ENCODE results near the gene TCF25. TPM values are rescaled to one million over a fixed set of nuclear protein-coding genes. Genes with fewer than 3 reads are reported as not detected.

Gene TCF25
- total RNA-seq, 1 donor from 2014 or later: 323 TPM

- no peak for DNase-seq (ENCODE audit: low spot score in 2 of 2, unreplicated experiment in 2 of 2)
- Mint-ChIP-seq H3K27me3 (ENCODE audit: low read depth) (no peaks in the 10 kb centered on the region), H3K27ac (no peak overlapping the region), H3K4me3 (no peak overlapping the region), H3K9me3 (no peaks in the 10 kb centered on the region), H3K36me3 (peaks cover 26% of the 10 kb centered on the region), H3K4me1 (peaks cover 13% of the 10 kb centered on the region)
- TF ChIP-seq CTCF (IDR thresholded peaks at IDR 0.05; ENCODE audit: unreplicated experiment): no peak
These were observed 8.0 kb downstream of the TCF25 start for GRCh38 chr16:89881368-89881730.

- H3K36me3 Mint-ChIP-seq: peaks cover 34% of the 10 kb centered on the region
These were observed 10.1 kb downstream of the TCF25 start for GRCh38 chr16:89883346-89884040.

GRCh38 chr16:89884041-89884421 is 10.6 kb downstream of the TCF25 start:
- Mint-ChIP-seq H3K4me3 (no peak overlapping the region), H3K36me3 (peaks cover 30% of the 10 kb centered on the region)
- TF ChIP-seq CTCF (IDR thresholded peaks at IDR 0.05; ENCODE audit: unreplicated experiment): no peak

More at GRCh38 chr16:89883346-89884040, 10.1 kb downstream of the TCF25 start:
- peak overlapping the region; percentile 56 for H3K27ac Mint-ChIP-seq
- peaks cover 13% of the 10 kb centered on the region for H3K4me1 Mint-ChIP-seq
- no peak for DNase-seq (ENCODE audit: low spot score in 2 of 2, unreplicated experiment in 2 of 2)
- H3K27me3 Mint-ChIP-seq (ENCODE audit: low read depth): no peaks in the 10 kb centered on the region
- no peak overlapping the region for H3K4me3 Mint-ChIP-seq
- H3K9me3 Mint-ChIP-seq: no peaks in the 10 kb centered on the region
- TF ChIP-seq CTCF (IDR thresholded peaks at IDR 0.05; ENCODE audit: unreplicated experiment): no peak

GRCh38 chr16:89887243-89887642 is 13.9 kb downstream of the TCF25 start:
- Mint-ChIP-seq H3K27me3 (ENCODE audit: low read depth) (no peaks in the 10 kb centered on the region), H3K36me3 (peaks cover 36% of the 10 kb centered on the region), H3K4me1 (peaks cover 7% of the 10 kb centered on the region), H3K27ac (no peak overlapping the region), H3K9me3 (no peaks in the 10 kb centered on the region), H3K4me3 (no peak overlapping the region)
- no peak for TF ChIP-seq CTCF (IDR thresholded peaks at IDR 0.05; ENCODE audit: unreplicated experiment)
- no peak for DNase-seq (ENCODE audit: low spot score in 2 of 2, unreplicated experiment in 2 of 2)

More at GRCh38 chr16:89884041-89884421, 10.6 kb downstream of the TCF25 start:
- Mint-ChIP-seq H3K27me3 (ENCODE audit: low read depth) (no peaks in the 10 kb centered on the region), H3K4me1 (peaks cover 13% of the 10 kb centered on the region), H3K27ac (no peak overlapping the region), H3K9me3 (no peaks in the 10 kb centered on the region)
- no peak for DNase-seq (ENCODE audit: low spot score in 2 of 2, unreplicated experiment in 2 of 2)

- H3K27ac Mint-ChIP-seq: no peak overlapping the region
- H3K9me3 Mint-ChIP-seq: no peaks in the 10 kb centered on the region
- peaks cover 27% of the 10 kb centered on the region for H3K36me3 Mint-ChIP-seq
- no peaks in the 10 kb centered on the region for H3K4me1 Mint-ChIP-seq
- no peak overlapping the region for H3K4me3 Mint-ChIP-seq
- no peak for TF ChIP-seq CTCF (IDR thresholded peaks at IDR 0.05; ENCODE audit: unreplicated experiment)
- no peaks in the 10 kb centered on the region for H3K27me3 Mint-ChIP-seq (ENCODE audit: low read depth)
- DNase-seq (ENCODE audit: low spot score in 2 of 2, unreplicated experiment in 2 of 2): no peak
These were observed 16.8 kb downstream of the TCF25 start for GRCh38 chr16:89890200-89890599.

All from mesothelial cell of epicardium (in vitro differentiated cells).